ENCODE results near the gene ATP13A5. TPM values are rescaled to one million over a fixed set of nuclear protein-coding genes. Genes with fewer than 3 reads are reported as not detected.

The ATP13A5 gene
- total RNA-seq, 2 experiments from 2014 or later, result not detected

Other genes starting within 250 kb of the ATP13A5 start
- gene PLAAT1, start 137.5 kb downstream of the ATP13A5 start, total RNA-seq, result not detected
- gene ATP13A4, start 176.1 kb upstream of the ATP13A5 start, total RNA-seq, result 1 to 10 TPM; 1.3 to 2.1 TPM
- 10 to 100 TPM; 85.2 to 94.0 TPM for gene OPA1, start 214.5 kb upstream of the ATP13A5 start, total RNA-seq

Data from activated CD8-positive, alpha-beta memory T cell treated with anti-CD3 and anti-CD28 coated beads for 36 hours (primary cell).